Osteocyte (in vitro differentiated cells): ENCODE data around the gene PIK3CD. TPM values are rescaled to one million over a fixed set of nuclear protein-coding genes. Genes with fewer than 3 reads are reported as not detected.
"Not testable (repeated sequence)": the region's sequence is repeated elsewhere in the genome, so short reads cannot be mapped to it uniquely, and the experiment has no call there.

Experiments used
- DNase-seq: peaks from one replicate; pipeline ENCODE4 v3.0.0; 2021; ENCODE audit warnings: mixed read lengths; ENCODE audit not compliant: unreplicated experiment; ENCODE audit errors: extremely low spot score
- H3K27ac Mint-ChIP-seq: one replicate; pipeline ENCODE4 v1.8.0; 2021; ENCODE audit warnings: mild to moderate bottlenecking, mixed read lengths; ENCODE audit not compliant: unreplicated experiment
- H3K27me3 Mint-ChIP-seq: one replicate; pipeline ENCODE4 v1.8.0; 2021; ENCODE audit warnings: mixed read lengths; ENCODE audit not compliant: unreplicated experiment
- H3K36me3 Mint-ChIP-seq: one replicate; pipeline ENCODE4 v1.8.0; 2021; ENCODE audit warnings: mixed read lengths; ENCODE audit not compliant: unreplicated experiment
- H3K4me1 Mint-ChIP-seq: one replicate; pipeline ENCODE4 v1.8.0; 2021; ENCODE audit warnings: mixed read lengths; ENCODE audit not compliant: unreplicated experiment
- H3K4me3 Mint-ChIP-seq: one replicate; pipeline ENCODE4 v1.8.0; 2021; ENCODE audit warnings: mild to moderate bottlenecking, moderate library complexity, mixed read lengths; ENCODE audit not compliant: unreplicated experiment
- H3K9me3 Mint-ChIP-seq: one replicate; pipeline ENCODE4 v1.8.0; 2021; ENCODE audit warnings: mixed read lengths; ENCODE audit not compliant: unreplicated experiment
- CTCF ChIP-seq: fragments of 200-600 bp; sonication (generic); IDR thresholded peaks from 2 replicates; pipeline ENCODE4 v1.5.0; 2021; ENCODE audit warnings: antibody characterized with exemption, mild to moderate bottlenecking, moderate library complexity
- total RNA-seq: library from RNA; stranded (reverse); gene quantifications from 2 replicates; pipeline ENCODE4 v1.2.1, GENCODE V29; 2021

The PIK3CD gene
- total RNA-seq, 1 donor from 2014 or later, result 14.6 TPM

DNA sequence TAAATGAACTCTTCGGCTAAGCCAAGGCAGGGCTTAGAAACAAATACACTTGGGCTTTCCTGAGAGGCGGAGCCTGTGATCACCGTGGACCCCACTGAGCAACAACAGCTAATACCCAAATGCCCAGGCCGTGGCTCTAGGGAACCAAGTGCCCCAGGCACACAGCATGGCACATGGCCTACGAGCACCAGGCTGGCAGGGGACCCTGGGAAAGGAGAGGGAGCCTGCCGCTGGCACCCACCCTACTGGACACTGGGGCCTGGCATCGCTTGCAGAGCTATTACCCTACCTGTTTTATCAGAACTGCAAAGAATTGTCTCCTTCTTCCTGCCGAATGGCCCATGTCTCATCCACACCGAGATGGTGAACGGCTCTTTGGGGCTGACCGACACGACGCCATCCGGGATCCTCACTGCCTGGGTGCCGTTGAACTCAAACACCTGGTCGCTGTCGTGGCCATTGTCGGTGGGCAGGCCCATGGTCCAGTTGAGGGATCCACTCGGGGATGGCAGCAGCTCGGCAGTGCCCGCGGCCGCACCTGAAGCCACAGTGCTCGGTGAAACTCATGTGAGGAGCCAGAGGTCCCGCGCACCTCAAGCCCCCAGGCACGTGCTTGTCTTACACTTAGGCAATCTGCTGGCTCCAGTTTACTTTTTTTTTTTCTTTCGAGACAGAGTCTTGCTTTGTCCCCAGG lies 92.7 kb downstream of the PIK3CD start:
- Mint-ChIP-seq H3K27me3 (no peaks in the 10 kb centered on the region), H3K36me3 (peaks cover 34% of the 10 kb centered on the region), H3K27ac (no peak overlapping the region), H3K4me3 (no peak overlapping the region), H3K9me3 (no peaks in the 10 kb centered on the region), H3K4me1 (no peaks in the 10 kb centered on the region)
- DNase-seq, result no peak
- no peak for TF ChIP-seq CTCF

- no peaks in the 10 kb centered on the region for H3K4me1 Mint-ChIP-seq
- no peak overlapping the region for H3K4me3 Mint-ChIP-seq
- H3K36me3 Mint-ChIP-seq, result peaks cover 38% of the 10 kb centered on the region
- TF ChIP-seq CTCF, result no peak
- no peak overlapping the region for H3K27ac Mint-ChIP-seq
- H3K9me3 Mint-ChIP-seq, result no peaks in the 10 kb centered on the region
- H3K27me3 Mint-ChIP-seq, result no peaks in the 10 kb centered on the region
- DNase-seq, result no peak
Measured at GRCh38 chr1:9746211-9746610, 94.7 kb downstream of the PIK3CD start.

DNA sequence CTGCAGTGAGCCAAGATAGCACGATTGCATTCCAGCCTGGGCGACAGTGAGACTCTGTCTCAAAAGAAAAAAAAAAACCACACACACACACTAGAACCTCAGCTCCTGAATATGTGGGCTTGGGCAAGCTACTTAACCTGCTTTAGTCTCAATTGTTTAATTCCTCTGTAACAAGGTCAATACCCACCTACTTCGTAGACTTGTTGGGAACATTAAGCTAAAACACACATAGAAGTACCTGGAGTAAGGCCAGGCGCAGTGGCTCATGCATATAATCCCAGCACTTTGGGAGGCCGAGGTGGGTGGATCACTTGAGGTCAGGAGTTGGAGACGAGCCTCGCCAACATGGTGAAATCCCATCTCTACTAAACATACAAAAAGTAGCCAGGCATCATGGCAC lies 95.1 kb downstream of the PIK3CD start:
- Mint-ChIP-seq H3K4me3 (no peak overlapping the region), H3K36me3 (peaks cover 41% of the 10 kb centered on the region), H3K4me1 (no peaks in the 10 kb centered on the region), H3K27me3 (no peaks in the 10 kb centered on the region), H3K9me3 (no peaks in the 10 kb centered on the region), H3K27ac (no peak overlapping the region)
- DNase-seq, result no peak
- TF ChIP-seq CTCF, result no peak

- not testable (repeated sequence) for H3K27me3 Mint-ChIP-seq, DNase-seq, H3K27ac Mint-ChIP-seq, H3K4me3 Mint-ChIP-seq, H3K4me1 Mint-ChIP-seq, H3K9me3 Mint-ChIP-seq
- H3K36me3 Mint-ChIP-seq, result peaks cover 31% of the 10 kb centered on the region
Measured at GRCh38 chr1:9748391-9748790, 96.9 kb downstream of the PIK3CD start.

GRCh38 chr1:9749361-9749760 lies 97.8 kb downstream of the PIK3CD start:
- no peaks in the 10 kb centered on the region for H3K27me3 Mint-ChIP-seq
- no peak for TF ChIP-seq CTCF
- H3K9me3 Mint-ChIP-seq, result no peaks in the 10 kb centered on the region
- peaks cover 24% of the 10 kb centered on the region for H3K36me3 Mint-ChIP-seq
- no peak overlapping the region for H3K4me3 Mint-ChIP-seq
- H3K4me1 Mint-ChIP-seq, result peaks cover 6% of the 10 kb centered on the region
- H3K27ac Mint-ChIP-seq, result no peak overlapping the region
- DNase-seq, result no peak
